ENCODE data around the gene GALNT18. TPM values are rescaled to one million over a fixed set of nuclear protein-coding genes. Genes with fewer than 3 reads are reported as not detected.

GALNT18 gene
- total and polyA plus RNA-seq, 2 of the 4 experiments (the other 2 are of a cell fraction): 9.5 to 11.3 TPM

GRCh38 chr11:11512502-11512901 is 109.3 kb downstream of the GALNT18 start:
- dilution Hi-C loops (cut with HindIII; ENCODE audit: low sequenced_read_pairs, unreplicated experiment): no loop called here
- no peak overlapping the region for H2BK15ac ChIP-seq (ENCODE audit: low read depth, low read length)
- H3K9me3 ChIP-seq (ENCODE audit: control insufficient read depth, insufficient read depth, low read length): no peaks in the 10 kb centered on the region
- H3K4me3 ChIP-seq (ENCODE audit: insufficient read depth, low read depth, low read length): no peak overlapping the region
- no peak overlapping the region for H3K56ac ChIP-seq (ENCODE audit: extremely low read depth, insufficient read depth, low read length)
- ChIA-PET POLR2A (ENCODE audit: unreplicated experiment) (no interaction called here), CTCF (no interaction called here)
- no peak overlapping the region for H2BK5ac ChIP-seq (ENCODE audit: low read depth, low read length, poor library complexity, severe bottlenecking)
- ATAC-seq (ENCODE audit: low read depth): no peak
- no peak overlapping the region for H2AFZ ChIP-seq (replicated peaks; ENCODE audit: low read length, poor library complexity)
- intact Hi-C loops (cut with micrococcal nuclease): no loop called here
- H4K91ac ChIP-seq (ENCODE audit: insufficient read depth, low read depth, low read length): no peak overlapping the region
- H4K20me1 ChIP-seq (ENCODE audit: insufficient read depth, low read length): no peaks in the 10 kb centered on the region
- H3K27ac ChIP-seq (ENCODE audit: insufficient read depth, low read length): no peak overlapping the region
- H3K4me2 ChIP-seq (ENCODE audit: low read depth, low read length): no peak overlapping the region
- no peak overlapping the region for H2AK9ac ChIP-seq (replicated peaks; ENCODE audit: low read depth, low read length, poor library complexity)
- no CpG with 5 or more reads among the region's 6 CpGs for whole genome bisulfite sequencing, 2 experiments (ENCODE audit: extremely low coverage in 2 of 2, insufficient read length in 1 of 2)
- H2BK120ac ChIP-seq (ENCODE audit: low read depth, low read length): no peak overlapping the region
- H3K36me3 ChIP-seq (ENCODE audit: control insufficient read depth, insufficient read depth, low read length): no peaks in the 10 kb centered on the region
- H2AK5ac ChIP-seq (ENCODE audit: low read depth, low read length): no peak overlapping the region
- no TSS peak for BruUV-seq (replicated peaks)
- no peak overlapping the region for H3K4ac ChIP-seq (ENCODE audit: low read depth, low read length)
- no peak overlapping the region for H3K23ac ChIP-seq (ENCODE audit: low read depth, low read length)
- H3K27me3 ChIP-seq (ENCODE audit: control insufficient read depth, insufficient read depth, low read length): peaks cover 2% of the 10 kb centered on the region
- in situ Hi-C loops (cut with MboI; ENCODE audit: low sequenced_read_pairs): no loop called here
- H4K8ac ChIP-seq (ENCODE audit: low read depth in 2 of 2, low read length in 2 of 2): no peak overlapping the region
- no peak overlapping the region for H3K9ac ChIP-seq (ENCODE audit: low read depth, low read length)
- no peak overlapping the region for H3K14ac ChIP-seq (replicated peaks; ENCODE audit: low read depth, low read length)
- no peak for DNase-seq
- no peaks in the 10 kb centered on the region for H3K4me1 ChIP-seq (ENCODE audit: control insufficient read depth, insufficient read depth, low read length)
- no peaks in the 10 kb centered on the region for H3K79me1 ChIP-seq (ENCODE audit: low read depth in 1 of 2, low read length in 2 of 2)
- no peak overlapping the region for H2BK20ac ChIP-seq (ENCODE audit: low read depth, low read length)
- H3K18ac ChIP-seq (ENCODE audit: low read depth, low read length): no peak overlapping the region
- TF ChIP-seq MAZ (IDR thresholded peaks at IDR 0.05; ENCODE audit: borderline replicate concordance, low read depth, low read length) (no peak), MAFK (IDR thresholded peaks at IDR 0.05; ENCODE audit: low read depth, low read length) (no peak), RAD21 (IDR thresholded peaks at IDR 0.05; ENCODE audit: low read length) (no peak), POLR2A (IDR thresholded peaks at IDR 0.05; ENCODE audit: low read depth, low read length) (no peak), ELK1 (IDR thresholded peaks at IDR 0.05; ENCODE audit: borderline replicate concordance, low read depth, low read length) (no peak), NFE2L2 (IDR thresholded peaks at IDR 0.05; ENCODE audit: low read depth, low read length) (no peak), CEBPB (IDR thresholded peaks at IDR 0.05; ENCODE audit: low read depth, low read length) (no peak), SMC3 (IDR thresholded peaks at IDR 0.05; ENCODE audit: low read depth, low read length) (no peak), CTCF (conservative IDR thresholded peaks at IDR 0.05; ENCODE audit: low read depth, low read length) (no peak), USF2 (IDR thresholded peaks at IDR 0.05; ENCODE audit: low read depth, low read length) (no peak), CHD1 (IDR thresholded peaks at IDR 0.05; ENCODE audit: low read depth, low read length) (no peak), FOS (IDR thresholded peaks at IDR 0.05; ENCODE audit: low read depth, low read length) (no peak)
- H4K5ac ChIP-seq (ENCODE audit: low read depth, low read length): no peak overlapping the region
- H3K9me1 ChIP-seq (ENCODE audit: insufficient read depth, low read length): no peaks in the 10 kb centered on the region; the same call in 1 of the 2 replicates

Measured in IMR-90 (cell line).